KOPT-K1 (cell line): ENCODE results near the gene ELAVL3.

Experiments
- H3K27ac ChIP-seq: fragments of 200-600 bp; sonication (generic); 2 replicates; pipeline ENCODE4 v1.5.1; 2016; ENCODE audit warnings: antibody characterized with exemption, mild to moderate bottlenecking, low read depth, low read length; ENCODE audit not compliant: poor library complexity, severe bottlenecking
- H3K36me3 ChIP-seq: fragments of 200-600 bp; sonication (generic); 2 replicates; pipeline ENCODE4 v1.5.1; 2017; ENCODE audit warnings: antibody characterized with exemption, mild to moderate bottlenecking, low read length, moderate library complexity; ENCODE audit not compliant: insufficient read depth
- H3K9me3 ChIP-seq: fragments of 200-600 bp; sonication (generic); 2 replicates; pipeline ENCODE4 v1.5.1; 2017; ENCODE audit warnings: antibody characterized with exemption, low read length, mild to moderate bottlenecking; ENCODE audit not compliant: insufficient read depth, poor library complexity, severe bottlenecking

Gene ELAVL3

DNA sequence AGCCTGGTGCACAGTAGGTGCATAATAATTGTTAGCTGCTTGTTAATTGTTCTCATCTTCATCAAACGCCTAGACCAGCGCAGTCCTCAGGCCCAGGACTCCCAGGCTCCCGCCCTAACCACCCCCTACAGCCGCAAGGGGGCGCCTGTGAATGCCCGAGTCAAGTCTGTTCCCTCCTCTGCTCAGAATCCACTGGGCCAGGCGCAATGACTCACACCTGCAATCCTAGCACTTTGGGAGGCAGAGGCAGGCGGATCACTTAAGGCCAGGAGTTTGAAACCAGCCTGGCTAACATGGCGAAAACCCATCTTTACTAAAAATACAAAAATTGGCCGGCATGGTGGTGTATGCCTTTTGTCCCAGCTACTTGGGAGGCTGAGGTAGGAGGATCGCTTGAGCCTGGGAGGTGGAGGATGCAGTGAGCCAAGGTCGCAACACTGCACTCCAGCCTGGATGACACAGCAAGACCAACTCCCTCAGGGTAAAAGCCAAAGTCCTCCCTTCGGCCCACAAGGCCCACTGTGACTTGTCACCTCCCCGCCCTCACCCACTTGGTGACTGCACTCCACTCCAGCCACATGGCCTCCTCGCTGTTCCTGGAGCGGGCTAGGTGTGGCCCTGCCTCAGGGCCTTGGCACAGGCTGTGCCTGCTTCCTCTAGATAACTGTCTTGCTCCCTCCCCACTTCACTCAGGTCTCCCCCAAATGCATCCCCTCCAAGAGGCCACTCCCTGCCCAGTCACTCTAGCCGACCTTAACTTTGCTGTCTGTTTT lies 15.7 kb upstream of the ELAVL3 start:
- no peak overlapping the region for H3K27ac ChIP-seq
- no peaks in the 10 kb centered on the region for H3K9me3 ChIP-seq
- H3K36me3 ChIP-seq = peaks cover 21% of the 10 kb centered on the region

DNA sequence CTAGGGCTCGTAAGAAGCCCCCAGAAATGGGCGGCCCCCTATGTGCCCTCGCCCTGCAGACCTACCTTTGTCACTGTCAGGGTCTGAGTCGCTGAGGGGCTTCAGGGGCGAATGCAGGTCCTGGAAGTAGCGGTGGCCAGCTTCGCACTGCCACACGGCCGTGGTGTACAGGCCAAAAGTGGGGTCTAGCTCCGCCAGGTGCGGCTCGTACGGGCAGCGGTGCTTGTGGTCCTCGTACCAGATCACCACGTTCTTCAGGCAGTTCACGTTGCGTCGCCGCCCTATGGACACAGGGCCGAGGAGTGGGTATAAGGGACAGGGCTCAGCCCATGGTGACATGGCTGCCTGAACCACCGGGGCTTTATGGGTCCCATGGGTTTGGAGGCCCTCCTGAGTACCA lies 15.0 kb upstream of the ELAVL3 start:
- peaks cover 27% of the 10 kb centered on the region for H3K36me3 ChIP-seq
- H3K27ac ChIP-seq = no peak overlapping the region
- no peaks in the 10 kb centered on the region for H3K9me3 ChIP-seq

DNA sequence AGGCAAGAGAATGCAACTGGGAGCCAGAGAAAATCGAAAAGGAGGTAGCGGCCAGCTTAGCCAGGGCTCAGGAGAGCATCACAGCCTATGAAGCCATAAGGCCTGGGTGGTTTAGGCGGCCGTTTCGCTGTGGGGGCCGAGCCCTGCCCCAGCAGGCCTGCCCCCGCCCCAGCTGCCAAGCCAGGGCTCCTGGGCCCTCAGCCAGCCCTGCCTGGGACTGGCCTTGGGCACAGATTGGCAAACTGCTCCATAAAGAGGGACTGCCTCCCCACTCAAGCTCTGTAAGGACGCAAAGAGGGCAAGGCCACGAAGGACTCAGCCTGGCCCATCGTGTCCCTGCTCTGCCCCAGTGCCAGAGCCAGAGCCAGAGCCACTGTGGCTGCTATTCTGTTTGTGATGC lies 14.6 kb upstream of the ELAVL3 start:
- Histone ChIP-seq H3K27ac (no peak overlapping the region), H3K36me3 (peaks cover 31% of the 10 kb centered on the region), H3K9me3 (no peaks in the 10 kb centered on the region)

DNA sequence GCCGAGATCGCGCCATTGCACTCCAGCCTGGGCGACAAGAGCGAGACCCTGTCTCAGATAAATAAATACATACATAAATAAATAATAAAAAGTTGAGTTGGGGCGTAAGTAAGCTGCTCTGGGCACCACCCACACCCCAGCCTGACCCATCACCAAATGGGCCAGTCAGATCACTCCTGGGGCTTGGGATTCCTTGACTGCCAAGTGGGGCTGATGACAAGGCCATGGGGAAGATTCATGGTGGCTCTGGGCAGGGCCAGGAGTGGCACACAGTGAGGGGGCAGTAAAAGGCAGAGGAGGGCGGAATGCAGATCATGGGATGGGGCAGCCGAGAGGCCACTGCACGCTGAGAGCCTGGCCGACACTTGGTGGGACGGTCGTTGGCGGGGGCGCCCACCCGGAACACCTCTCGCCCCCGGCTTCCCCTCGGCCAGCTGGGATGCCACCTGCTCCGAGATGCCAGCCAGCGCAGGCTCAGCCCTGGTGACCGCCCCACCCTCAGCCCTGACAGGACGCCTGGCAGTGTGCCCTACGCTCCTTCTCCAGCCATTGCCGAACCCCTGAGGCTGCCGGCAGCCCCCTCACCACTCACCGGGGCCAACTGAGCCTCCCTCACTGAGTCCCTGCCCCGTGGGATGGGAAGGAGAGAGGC lies 13.9 kb upstream of the ELAVL3 start:
- Histone ChIP-seq H3K36me3 (peaks cover 38% of the 10 kb centered on the region), H3K9me3 (no peaks in the 10 kb centered on the region), H3K27ac (no peak overlapping the region)

- no peak overlapping the region for H3K27ac ChIP-seq
- no peaks in the 10 kb centered on the region for H3K9me3 ChIP-seq
- H3K36me3 ChIP-seq = peaks cover 21% of the 10 kb centered on the region; the same call in 1 of the 2 replicates
These were observed 8.5 kb upstream of the ELAVL3 start for GRCh38 chr19:11489378-11489777.

GRCh38 chr19:11486661-11487503 lies 6.0 kb upstream of the ELAVL3 start:
- H3K27ac ChIP-seq = no peak overlapping the region
- peaks cover 21% of the 10 kb centered on the region; the same call in 1 of the 2 replicates for H3K36me3 ChIP-seq
- H3K9me3 ChIP-seq = no peaks in the 10 kb centered on the region

DNA sequence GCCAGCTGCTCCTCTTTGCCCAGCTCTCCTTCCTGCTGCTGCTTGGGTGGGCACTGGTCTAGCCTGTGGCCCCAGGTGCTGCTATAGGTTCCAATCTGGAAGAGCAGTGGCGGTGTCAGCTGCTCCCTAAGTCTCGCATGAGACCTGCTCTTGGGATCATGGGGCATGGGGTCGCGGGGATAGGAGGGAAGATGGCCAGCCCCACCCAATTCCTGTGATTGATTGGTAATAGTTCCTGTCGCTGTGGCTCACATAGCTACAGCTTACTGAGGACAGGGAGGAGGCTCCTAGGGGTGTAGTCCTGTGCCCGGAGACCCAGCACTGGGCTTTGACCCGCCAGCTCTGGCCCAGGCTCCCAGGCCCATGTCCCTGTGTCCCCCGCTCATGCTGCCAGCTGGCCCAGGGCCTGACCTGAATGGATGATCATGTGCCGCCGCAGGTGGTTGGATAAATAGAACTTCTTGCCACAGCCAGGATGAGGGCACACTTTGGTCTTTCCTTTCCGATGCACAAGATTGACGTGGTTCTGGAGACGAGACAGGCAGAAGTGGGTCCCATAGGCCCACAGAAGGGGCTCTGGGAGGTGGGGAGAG lies 4.5 kb upstream of the ELAVL3 start:
- H3K9me3 ChIP-seq = no peaks in the 10 kb centered on the region
- H3K36me3 ChIP-seq = peaks cover 10% of the 10 kb centered on the region; the same call in 1 of the 2 replicates
- H3K27ac ChIP-seq = no peak overlapping the region

DNA sequence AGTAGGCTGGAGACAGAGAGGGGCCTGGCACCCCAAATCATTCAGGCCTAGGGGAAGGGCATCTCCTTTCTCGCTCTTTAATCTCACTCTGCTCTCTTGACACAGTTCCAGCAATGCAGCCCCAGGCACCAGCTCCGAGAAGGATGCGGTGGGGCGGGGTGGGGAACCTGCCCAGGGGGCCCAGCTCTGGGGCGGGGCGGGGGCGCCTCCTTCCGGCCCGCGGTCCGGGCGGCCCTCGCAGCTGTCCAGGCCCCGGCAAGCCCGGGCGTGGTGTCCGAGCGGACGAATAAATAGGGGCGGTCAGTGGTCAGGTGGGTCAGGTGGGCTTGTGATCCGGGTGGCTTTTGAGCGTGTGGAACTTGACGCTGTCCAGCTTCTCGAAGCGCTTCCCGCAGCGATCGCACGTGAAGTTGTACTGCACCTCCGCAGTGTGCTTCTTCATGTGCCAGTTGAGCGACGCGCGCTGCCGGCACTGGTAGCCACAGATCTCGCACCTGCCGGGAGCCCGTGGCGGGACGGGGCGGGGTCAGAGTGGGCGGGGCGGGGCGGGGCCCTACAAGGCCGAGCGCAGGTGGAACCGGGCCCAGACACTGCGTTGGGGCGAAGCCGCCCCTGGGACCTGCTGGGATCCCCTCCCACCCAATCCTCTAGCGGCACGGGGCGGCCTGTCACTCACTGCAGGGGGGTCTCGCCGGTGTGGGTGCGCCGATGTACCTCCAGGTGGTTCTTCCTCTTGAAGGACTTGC lies 2.7 kb upstream of the ELAVL3 start:
- H3K9me3 ChIP-seq = no peaks in the 10 kb centered on the region
- H3K36me3 ChIP-seq = no peaks in the 10 kb centered on the region
- no peak overlapping the region for H3K27ac ChIP-seq

DNA sequence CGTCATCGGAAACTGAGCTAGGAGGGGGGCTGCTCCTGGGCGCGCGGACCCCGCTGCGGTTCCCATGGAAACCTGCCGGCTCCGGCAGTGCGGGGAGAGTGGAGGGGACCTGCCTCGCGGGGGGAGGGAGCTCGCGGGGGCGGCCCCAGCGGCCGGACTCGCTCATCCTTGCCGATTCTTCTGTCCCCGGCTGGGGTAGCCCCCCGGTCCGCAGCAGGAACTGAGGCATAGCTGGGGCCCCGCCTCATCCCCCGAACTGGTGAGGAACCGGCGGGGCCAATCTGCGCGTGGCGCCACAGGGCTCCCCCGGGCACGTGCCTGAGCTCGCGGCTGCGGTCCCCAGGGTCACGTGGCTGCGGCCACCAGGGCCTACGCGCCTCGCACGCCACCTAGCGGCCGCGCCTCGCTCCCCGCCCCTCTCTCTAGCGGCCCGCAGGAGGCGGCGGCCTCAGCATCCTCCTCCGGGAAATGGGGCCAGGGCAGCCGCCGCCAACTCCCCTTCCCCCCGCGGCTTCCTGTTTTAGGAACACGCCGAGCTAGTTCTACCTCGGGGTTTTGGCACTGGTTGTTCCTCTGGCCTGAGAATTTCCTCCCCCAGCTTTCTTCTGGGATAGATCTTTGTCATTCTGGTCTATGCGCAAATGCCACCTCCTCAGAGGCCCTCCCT lies 1.7 kb upstream of the ELAVL3 start:
- H3K27ac ChIP-seq = no peak overlapping the region

DNA sequence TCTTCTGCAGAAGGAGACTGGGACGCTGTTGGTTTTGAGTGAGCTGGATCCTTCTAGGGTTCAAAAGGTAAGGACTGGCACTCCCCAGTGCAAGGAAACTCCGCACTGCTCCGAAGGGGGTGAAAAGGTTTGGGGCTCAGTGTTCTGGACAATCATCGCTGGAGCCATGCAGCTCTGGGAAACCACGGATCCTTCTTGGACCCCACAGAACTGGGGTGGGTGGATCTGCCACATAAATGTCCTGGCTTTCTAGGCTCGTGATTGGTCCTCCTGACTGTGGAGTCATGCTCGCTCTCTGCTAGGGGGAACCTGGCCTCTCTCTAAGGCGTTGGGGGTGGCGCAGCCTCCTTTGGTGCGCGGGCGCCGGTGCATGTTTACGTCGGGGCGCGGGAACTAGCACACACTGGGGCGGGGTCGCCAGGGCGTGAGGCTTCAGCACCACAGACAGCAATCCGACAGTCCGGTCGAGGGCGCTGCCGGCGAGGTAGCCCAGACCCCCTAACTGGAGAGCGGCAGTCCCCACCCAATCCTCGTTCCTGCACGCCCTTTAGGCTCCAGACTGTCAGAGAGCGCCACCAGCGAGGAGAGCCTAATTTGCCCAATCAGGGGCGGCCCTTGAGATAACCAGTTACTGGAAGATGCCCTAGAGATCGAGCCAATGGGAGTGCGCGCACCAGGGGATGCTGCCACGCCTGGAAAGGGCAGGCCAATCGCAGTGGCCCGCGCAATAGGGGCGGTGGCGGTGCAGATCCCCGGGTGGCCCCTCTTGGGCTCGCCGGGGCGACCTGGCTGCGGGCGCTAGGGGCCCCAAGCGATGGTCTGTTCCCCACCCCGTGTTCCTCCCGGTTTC lies 913 bp upstream of the ELAVL3 start:
- Histone ChIP-seq H3K36me3 (no peaks in the 10 kb centered on the region), H3K27ac (no peak overlapping the region), H3K9me3 (no peaks in the 10 kb centered on the region)

More for the DNA sequence above, 1.7 kb upstream of the ELAVL3 start:
- Histone ChIP-seq H3K36me3 (no peaks in the 10 kb centered on the region), H3K9me3 (no peaks in the 10 kb centered on the region)

DNA sequence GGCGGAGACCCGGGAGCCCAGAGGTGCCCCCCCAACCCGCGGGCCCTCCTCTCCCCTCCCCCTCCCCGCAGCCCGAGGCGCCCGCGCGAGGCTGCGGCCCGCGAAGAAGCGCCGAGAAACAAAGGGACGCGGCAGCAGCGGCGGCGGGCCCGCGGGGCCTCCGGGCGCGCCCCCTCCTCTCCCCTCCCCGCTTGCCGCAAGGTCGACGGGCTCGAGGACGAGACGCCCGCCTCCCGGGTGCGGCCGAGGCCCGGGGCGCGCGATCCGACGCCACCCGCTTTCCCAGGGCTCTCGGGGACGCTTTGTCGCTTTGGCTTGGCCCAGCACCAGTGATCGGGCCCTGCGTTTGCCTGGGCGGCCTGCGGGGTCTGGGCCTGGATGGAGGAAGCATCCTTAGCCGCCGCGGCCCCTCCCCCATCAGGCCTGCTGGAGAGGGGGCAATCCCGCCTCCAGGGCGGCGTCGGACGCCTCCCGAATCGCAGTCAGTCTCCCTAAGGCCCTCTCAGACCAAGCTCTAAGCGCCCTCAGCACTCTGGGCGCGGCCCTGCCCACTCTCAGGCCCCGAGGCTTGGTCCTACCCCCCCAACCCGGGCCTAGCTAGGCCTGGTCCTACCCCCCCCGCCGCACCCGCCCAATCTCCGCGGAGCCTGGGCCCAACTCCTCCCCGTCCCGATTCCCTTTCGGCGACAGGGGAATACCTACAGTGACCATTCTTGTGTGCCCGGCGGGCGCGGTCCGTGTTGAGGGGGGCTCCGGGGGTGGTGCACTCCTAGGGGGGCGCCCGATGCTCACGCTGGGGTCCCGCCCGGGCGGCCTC lies 740 bp downstream of the ELAVL3 start:
- Histone ChIP-seq H3K36me3 (no peaks in the 10 kb centered on the region), H3K9me3 (no peaks in the 10 kb centered on the region), H3K27ac (no peak overlapping the region)

DNA sequence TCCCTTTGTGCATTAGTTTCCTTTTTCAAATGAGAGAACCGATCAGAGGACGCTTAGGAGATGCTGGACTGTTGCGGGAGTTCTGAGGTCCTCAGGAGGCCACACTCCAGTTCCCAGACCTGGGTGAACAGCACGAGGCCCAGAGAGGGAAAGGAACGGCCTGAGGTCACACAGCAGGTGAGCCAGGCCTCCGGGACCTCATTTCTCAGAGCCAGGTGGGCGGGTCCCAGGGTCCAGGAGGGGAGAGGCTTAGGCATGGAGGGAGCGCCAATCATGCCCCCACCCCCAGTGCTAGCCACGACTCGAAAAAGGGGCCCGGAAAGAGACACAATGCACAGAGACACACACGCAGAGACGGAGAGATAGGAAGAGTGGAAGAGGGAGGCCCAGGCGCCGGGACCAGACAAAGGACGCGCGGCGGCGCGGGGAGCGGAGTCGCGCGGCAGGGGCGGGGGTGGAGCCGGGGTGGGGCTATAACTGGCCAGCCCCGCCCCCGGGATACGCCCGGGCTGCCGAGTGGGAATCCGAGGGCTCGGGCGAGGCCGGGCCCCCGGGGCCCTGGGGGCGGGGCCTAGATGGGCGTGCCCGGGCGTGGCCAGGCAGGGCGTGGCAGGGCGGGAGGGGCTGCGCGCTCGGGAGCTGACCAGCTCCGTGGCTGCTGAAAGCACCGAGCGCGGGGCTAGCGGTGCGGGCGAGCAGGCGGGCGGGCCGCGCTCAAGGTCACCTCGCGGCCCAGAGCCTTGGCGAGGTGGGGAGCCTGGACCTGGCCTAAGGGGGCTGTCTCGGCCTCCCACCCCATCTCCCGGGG lies 1.6 kb downstream of the ELAVL3 start:
- Histone ChIP-seq H3K36me3 (no peaks in the 10 kb centered on the region), H3K9me3 (no peaks in the 10 kb centered on the region), H3K27ac (no peak overlapping the region)
